Islet of Langerhans (tissue), 1 donor: Measurements from ENCODE around the gene NFYC.

Experiments used
- FAIRE-seq: peaks from one replicate; lab custom pipeline; 2011; peaks lifted over from hg19 to GRCh38; lab: Jason Lieb, UNC

The NFYC gene

DNA sequence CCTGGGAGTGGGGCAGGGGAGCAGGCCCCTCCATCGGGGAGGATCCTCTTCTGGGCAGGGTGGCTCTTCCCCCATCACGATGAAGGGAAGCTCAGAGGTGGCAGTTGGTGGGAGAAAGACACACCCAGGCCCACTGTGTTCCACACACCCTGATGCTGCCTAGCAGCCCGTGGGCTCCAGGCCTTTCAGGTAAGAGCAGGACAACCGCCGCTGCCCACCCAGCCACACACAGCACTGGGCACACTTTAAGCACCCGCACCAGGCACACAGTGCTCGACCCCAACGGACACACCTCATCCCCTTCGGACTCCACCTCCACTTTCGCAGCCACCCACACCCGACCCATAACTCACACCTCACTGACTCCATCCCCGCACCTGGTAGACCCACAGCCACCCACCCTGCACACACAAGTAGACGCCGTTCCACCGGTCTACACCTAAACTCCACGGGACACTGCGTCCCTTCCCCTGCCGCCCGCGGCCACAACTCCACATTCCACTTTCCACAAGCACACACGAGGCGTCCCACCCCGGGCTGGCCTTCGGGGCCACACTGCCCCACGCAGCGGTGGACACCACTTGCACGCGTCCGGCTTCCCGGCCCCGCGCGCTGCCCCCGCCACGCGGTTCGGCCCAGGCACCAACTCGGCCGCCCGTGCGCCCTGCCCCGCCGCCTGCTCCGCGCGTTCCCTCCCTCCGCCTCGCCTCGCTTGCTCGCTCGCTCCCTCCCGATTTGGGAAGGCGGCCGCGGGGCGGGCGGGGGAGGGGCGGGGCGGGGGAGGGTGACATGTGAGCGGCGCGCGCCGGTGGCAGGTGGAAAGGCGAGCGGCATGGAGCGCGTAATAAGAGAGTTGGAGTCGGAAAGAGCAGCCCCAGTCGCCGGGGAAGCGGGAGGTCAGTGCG lies 91.7 kb downstream of the NFYC start, which contains the start of gene KCNQ4:
Gene KCNQ4 (plus strand): TSS at position 787 of the 905 bp plus-strand sequence. CDS start 307 bp downstream, outside the sequence.
- FAIRE-seq: no peak

DNA sequence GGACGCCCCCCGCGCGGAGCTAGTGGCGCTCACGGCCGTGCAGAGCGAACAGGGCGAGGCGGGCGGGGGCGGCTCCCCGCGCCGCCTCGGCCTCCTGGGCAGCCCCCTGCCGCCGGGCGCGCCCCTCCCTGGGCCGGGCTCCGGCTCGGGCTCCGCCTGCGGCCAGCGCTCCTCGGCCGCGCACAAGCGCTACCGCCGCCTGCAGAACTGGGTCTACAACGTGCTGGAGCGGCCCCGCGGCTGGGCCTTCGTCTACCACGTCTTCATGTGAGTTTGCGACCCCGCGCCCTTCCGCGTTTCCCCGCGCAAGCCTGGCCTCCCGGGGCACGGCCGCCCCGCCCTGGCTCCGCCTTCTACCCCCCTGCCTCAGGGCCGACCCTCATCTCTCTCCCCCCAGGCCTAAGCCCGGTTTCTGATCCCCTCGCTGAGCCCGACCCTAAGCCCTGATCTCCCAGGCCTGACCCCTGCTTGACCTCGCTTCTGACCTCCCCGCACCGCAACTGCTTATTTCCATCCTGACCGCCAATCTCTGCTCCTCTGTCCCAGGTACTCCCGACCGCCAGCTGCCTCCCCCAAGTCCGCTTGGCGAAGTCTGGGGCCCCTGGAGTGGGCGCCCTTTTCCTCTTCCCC lies 92.8 kb downstream of the NFYC start:
- no peak for FAIRE-seq

DNA sequence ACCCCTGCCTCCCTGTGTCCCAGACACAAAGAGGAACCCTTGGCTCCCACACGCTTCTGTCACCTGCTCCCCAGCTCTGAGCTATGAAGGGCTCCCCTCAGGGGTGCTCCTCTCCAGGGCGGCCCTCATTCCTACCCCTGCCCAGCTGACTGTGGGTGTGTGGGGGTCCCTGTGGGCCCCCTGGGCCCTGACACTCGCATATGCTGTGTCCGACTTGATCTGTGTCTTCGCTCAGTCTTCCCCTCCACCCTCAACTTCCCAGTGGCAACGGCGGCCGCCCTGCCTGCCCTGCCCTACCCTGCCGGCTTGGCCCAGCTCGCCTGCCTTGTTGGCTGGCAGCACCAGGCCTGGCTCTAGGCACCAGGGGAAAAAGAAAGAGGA lies 93.3 kb downstream of the NFYC start:
- FAIRE-seq: no peak

DNA sequence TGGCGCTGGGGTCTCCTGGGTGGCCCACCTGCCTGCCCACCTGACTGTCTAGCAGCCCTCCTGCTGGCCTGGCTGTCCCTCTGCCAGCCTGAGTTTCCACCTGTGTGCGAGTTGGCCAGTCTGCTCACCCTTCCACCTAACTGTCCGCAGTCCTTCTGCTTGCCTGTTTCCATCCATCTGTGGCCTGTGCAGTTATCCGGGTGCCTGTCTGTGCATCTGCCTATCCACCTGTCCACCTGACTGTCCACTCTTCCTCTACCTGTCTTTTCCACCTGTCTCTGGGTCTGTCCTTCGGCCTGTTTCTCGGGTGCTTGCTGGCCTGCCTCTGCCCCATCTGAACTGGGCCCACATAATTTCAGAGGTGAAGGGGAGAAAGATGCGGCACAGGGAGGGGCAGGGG lies 93.9 kb downstream of the NFYC start:
- FAIRE-seq: no peak

DNA sequence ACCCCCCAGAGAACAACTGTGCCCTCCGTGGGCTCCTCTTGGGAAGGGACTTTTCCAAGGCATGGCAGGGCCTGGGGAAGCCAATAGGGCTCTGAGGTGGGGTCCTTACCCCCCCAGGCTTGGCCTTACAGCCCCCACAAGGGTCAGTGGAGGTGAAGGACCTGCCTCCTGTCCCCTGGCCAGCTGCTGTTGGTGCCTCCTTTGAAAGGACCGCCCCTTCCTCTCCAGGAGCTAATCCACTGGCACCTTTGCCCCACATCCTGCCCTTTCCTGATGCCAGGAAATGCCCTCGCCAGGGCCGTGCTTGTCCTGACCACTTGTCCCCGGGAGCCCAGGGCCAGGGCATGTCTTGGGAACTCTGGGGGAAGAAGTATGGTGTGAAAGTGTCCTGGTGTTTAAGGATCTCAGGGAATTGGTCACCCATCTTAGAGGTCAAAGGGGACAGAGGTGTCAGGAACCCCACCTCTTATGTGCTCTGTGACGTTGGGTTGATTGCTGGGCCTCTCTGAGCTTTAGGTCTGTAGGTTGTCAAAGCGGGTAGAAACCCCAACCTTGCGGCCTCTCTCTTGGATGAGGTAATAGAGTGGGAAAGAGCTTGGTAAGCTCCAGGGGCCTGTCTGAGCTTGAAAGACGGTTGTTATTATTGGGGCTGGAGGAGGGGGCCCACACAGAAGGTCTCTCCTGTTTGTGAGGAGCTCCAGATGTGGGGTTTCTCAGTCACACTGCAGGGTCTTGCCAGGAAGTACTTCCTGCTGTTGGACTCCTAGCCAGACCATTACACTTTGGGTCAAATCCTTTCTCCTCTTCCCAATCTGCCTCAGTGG lies 94.9 kb downstream of the NFYC start:
- no peak for FAIRE-seq

DNA sequence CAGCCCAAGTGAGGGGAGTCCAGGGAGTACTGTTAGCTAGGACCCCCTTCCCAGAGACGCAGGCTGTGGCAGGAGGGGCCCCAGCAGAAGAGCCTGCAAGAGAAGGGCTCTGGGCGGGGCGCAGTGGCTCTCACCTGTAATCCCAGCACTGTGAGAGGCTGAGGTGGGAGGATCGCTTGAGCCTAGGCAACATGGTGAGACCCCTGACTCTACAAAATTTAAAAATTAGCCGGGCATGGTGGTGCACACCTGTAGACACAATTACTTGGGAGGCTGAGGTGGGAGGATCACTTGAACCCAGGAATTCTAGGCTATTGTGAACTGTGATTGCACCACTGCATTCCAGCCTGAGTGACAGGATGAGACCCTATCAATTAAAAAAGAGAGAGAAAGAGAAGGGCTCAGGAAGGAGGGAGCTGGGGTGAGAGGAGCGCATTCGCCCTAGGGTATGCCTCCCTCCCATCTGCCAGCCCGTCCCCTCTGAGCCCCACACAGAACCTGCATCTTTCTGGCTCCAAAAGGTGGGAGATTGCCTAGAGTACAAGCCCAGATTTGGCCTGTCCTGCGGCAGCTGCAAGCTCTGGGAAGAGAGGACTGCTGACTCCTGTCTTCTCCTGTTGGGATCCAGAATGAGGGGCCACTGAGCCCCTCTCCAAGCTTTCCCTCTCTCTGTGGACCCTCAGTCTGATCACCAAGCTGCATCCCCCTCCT lies 95.6 kb downstream of the NFYC start:
- FAIRE-seq: no peak

DNA sequence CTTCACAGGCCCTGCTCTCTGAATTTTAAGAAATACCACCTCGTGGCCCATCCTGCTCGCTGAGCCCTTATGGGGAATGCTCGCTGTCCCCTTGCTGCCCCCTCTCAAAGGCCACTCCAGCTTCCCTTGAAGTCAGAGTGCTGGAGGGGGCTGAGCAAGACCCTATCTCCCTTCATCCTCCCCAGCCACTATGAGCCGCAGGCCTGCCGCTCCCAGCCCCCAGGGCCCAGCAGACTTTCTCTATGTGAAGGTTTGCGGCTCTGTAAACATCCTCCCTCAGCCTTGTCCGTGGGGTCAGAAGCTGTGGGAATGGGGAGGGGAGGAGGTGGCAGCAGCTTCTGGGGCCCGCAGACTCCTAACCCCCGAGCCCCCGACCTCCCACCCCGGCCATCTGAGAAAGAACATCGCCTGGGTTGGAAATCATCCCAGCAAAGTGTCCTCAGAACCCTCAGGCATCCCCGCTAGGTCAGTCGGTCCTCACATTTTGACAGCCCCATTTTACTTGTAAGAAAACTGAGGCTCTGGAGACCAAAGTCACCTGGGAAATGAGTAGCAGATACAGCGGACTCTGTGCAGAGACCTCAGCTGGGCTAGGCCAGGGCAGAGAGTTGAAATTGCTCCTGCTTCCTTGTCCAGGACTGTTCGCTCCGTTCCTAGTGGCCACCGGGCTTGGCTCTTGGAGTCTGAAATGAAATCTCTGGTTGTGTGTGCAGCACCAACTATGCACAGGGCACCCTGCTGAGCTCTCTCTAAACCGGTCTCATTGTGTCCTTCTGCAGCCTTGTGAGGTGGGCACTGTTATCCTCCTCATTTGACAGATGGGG lies 96.4 kb downstream of the NFYC start:
- FAIRE-seq: no peak

DNA sequence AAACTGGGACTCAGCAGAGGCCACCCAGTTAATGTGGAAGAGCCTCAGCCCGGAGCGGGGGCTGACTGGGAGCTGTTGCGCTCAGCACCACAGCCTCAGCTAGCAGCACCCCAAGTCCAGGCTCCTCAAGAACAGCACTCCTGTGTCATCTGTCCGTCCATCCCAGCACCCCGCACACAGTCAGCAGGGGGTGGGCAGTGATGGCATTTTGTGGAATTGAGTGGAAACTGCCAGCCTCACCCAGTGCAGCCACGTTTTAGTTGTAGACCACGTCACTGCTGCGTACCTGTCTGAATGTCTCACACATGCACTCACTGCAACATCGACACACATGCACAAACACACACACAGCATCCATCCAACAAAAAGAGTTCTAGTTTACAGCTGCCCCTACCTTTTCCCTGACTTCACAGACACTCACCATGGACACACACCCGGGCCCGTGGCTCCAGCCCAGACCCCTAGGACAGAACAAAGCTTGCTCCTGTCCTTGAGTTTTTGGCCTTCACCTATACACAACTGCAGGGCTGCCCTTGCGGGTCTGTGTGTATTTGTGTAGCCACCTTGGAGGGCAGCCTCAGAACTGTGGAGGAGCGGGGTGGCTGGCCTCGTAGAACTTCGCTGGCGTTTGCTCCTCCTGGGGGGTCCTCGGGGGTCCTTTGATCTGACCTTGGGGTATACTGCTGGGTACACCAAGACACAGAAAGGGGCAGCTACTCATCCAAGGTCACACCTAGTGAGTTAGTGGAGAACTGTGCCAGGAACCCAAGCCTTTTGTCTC lies 97.2 kb downstream of the NFYC start:
- no peak for FAIRE-seq

DNA sequence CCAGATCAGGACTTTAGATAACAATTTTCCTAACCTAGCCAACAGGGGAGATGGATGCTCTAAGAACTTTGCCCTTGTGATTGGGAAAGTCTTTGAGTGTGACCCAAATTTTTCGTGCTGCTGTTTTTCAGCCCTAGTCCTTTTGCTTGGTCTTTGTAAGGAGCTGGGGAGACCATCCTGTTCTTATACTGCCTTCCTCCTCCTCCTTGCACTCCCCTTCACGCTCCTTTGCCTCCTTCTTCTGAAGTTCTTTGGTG lies 97.8 kb downstream of the NFYC start:
- no peak for FAIRE-seq

DNA sequence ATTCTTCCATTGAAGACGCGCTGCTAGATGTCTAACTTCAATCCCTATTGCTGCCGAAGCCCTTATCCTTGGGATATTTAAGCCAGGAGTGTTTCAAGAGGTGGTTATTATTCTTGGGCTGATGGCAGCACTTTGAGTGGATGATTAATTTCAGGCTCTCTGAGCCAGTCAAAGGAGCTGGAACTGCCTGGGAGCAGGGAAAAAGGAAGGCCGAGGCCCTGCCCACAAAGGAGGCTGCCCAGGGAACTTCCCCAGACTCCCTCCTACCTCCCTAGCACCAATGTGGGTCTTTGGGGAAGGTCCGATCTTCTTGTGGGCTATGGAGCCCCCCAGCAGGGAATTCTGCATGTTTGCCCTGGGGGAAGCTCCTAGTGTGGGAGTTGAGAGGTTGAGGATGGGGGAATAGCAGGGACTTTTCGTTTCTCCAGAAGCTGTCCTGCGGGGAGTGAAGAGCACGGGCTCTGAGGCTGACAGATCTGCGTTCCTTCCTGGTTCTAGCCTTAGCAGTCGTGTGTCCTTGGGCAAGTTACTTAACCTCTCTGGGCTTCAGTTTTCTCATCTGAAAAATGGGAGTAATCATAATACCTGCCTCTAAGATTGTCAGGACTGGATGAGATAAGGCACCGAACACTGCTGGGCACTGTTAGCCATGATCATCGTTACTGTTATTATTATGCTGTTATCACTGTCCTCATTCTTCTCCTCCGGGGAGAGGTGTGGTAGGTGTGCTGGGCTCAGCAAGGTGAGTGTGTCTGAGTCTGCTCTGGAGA lies 98.3 kb downstream of the NFYC start:
- FAIRE-seq: no peak

DNA sequence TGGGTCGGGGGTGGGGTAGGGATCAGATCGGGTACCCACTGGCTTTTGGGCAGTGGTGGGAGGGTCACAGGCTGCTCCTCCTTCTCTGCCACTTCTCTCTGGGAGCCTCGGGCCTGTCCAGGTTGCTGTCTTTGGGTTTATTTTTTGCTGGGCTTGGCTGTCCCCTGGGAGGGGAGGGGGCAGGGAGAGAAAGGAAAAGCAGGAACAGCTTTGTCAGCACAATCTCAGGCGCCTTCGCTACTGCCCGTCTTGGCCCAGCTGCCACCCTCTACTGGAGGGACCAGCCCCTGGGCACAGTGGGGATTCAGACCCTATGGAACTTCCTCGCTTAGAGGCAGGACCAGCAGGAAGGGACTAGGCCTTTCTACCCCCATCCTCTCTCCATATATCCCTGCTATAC lies 100.5 kb downstream of the NFYC start:
- no peak for FAIRE-seq

DNA sequence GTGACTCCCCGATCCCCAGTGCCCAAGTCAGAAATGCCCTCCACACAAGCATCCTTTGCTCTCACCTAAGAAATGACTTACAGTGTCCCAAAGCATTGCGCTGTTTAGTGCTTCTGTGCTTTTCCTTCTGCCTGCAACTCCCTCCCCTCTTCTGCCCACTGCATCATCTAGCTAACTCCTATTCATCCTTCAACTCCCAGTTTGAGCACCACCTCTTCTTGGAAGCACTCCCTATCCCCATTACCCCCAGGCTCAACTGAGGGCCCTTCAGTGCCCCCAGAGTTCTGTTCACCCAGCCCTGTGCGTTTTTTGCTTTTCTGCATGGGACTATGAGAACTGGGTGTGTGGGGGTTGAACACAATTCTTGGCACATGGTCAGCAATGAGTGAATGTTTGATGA lies 102.1 kb downstream of the NFYC start:
- no peak for FAIRE-seq

DNA sequence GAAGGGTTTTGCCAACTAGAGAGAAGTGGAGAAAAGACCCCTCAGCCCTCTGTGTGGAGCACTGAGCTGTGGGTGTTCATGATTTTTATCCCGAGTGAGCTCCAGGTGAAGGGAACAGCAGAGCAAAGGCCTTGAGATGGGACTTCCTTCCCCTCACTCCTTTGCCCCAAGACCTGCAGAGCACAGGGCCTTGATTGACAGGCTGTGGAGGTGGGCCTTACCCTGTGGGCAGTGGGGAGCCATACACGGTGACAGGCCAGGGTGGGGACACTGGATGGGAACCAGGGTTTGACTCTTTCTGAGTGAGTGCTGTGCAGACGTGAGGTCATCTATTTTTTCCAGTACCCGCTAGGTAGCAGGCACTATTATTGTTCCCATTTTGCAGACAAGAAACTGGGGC lies 102.5 kb downstream of the NFYC start:
- FAIRE-seq: no peak

DNA sequence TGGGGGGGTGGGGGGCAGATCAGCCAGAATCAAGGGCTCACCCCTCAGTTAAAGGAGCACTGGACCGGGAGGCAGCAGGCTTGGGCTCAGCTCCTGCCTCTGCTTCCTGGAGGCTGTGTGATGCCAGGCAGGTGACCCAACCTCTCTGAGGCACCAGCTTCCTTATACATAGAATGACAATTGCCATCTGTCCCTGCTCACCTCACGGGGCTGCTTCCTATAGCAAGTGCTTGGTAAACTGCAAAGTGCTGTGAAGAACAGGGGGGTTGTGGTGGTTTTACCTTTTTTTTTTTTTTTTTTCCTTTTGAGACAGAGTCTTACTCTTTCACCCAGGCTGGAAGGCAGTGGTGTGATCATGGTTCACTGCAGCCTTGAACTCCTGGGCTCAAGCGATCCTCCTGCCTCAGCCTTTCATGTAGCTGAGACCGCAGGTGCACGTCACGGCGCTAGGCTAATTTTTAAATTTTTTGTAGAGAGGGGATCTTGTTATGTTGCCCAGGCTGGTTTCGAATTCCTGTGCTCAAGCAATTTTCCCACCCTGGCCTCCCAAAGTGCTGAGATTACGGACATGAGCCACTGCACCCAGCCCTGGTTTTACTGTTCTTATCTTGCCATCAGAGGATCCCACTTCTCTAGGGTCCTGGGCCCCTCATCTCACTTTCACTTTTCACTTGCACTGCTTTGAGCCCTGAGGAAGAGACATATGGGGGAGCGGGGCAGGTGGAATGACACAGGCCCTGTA lies 103.6 kb downstream of the NFYC start:
- no peak for FAIRE-seq

DNA sequence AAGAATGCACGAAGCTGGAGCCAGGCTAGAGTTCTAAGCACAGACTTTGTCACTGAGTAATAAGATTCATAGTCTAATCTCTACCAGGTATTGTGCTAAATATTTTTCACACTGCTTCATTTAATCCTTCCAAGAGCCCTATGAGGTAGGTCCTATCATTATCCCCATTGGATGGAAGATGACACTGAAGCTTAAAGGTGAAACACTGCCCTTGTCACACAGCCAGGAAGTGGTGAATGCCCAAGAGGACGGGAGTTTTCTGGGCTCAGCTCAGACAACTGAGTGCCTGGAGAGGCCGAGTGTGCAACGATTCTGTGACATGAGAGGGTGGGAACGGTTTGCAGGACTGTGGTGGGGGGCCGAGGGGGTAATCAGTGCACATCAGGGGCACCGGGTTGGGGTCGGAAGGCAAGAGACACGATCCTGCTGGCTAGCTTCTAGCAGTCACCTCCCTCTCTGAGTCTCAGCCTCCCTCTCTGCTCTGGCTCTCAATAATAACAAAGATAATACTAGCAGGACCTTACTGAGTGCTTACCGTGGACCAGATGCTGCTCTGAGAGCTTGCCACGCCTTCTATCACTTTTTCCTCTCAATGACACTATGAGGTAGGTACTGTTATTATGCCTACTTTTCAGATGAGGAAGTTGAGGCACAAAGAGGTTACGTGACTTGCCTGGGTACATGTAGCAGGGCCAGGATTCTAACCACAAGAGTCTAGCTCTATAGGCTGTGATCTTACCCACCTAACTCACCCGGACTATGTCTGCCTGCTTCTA lies 104.5 kb downstream of the NFYC start:
- FAIRE-seq: no peak

DNA sequence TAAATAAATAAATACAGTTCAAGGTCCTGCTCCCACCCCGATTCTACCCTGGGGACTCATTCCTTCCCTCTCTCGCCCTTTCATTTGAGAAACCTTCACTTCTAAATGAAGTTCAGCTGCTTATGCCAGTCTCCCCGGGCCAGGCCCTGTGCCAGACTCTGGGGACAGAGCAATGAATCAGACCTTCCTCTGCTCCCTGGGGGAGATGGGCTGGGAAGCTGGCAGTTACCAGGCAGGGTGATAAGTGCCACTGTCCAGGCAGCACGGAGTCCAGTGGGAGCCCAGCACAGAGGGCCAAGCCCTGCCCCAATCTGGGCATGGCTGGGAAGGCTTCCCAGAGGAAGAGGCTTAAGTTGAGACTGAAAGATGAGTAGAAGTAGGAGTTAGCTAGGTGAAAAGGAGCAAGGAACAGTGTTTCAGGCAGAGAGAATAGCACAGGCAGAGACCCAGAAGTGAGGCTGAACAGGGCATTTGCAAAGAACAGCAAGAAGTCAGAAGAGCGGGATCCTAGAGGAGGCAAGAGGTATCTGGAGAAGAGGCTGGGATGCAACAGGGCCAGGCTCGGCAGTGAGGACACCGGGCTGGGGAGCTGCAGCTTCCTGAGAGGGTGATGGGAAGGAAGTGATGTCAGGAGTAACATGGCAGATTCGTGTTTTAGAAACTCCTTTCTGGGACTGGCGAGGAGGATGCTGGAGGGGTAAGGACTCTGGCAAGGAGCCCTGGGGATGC lies 105.6 kb downstream of the NFYC start:
- no peak for FAIRE-seq

DNA sequence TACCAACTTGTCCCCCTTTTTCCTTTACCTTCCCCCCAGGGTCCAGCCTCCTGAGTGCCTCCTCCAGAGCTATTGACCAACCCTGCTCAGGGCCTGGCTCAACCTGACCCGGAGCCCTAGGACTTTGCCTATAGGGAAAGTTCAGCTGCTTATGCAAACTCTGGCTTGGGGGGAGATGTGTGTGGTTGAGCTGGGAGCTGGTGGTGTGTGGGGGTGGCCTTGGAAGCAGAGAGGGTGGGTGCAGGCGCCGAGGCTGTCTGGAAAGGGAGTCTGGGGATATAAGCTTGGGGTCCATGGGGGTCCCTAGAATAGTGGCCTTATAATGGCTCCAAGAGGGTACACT lies 106.1 kb downstream of the NFYC start:
- FAIRE-seq: no peak
